Activated B cell treated with CpG ODN at 0.5 μM for 24 hours (primary cell): ENCODE data around the gene GBGT1. TPM values are rescaled to one million over a fixed set of nuclear protein-coding genes. Genes with fewer than 3 reads are reported as not detected.

ENCODE experiments used
- ATAC-seq: fragments of 200-7000 bp; cut with Tn5 transposase; one replicate; pipeline ENCODE4 v1.10.0; 2021; ENCODE audit warnings: low read depth, mild to moderate bottlenecking, moderate library complexity
- CTCF ChIA-PET: fragments of 350-600 bp; sonication (Branson Sonifier 250); formaldehyde crosslinking; loops from one replicate; lab custom pipeline; 2021; ENCODE audit warnings: antibody characterized with exemption; lab: Charles Lee
- POLR2A ChIA-PET: fragments of 350-600 bp; sonication (Branson Sonifier 250); formaldehyde crosslinking; loops from one replicate; lab custom pipeline; 2021; ENCODE audit warnings: antibody characterized with exemption; lab: Charles Lee
- DNase-seq: peaks from one replicate; pipeline ENCODE4 v3.0.0; 2022
- H3K27ac Mint-ChIP-seq: one replicate; pipeline ENCODE4 v1.8.0; 2020; ENCODE audit warnings: mixed read lengths
- H3K27me3 Mint-ChIP-seq: one replicate; pipeline ENCODE4 v1.8.0; 2021; ENCODE audit warnings: mixed read lengths
- H3K36me3 Mint-ChIP-seq: one replicate; pipeline ENCODE4 v1.8.0; 2021; ENCODE audit warnings: low read depth, mixed read lengths
- H3K4me1 Mint-ChIP-seq: one replicate; pipeline ENCODE4 v1.8.0; 2021; ENCODE audit warnings: mixed read lengths
- H3K4me3 Mint-ChIP-seq: one replicate; pipeline ENCODE4 v1.8.0; 2020; ENCODE audit warnings: mild to moderate bottlenecking, mixed read lengths
- H3K9me3 Mint-ChIP-seq: one replicate; pipeline ENCODE4 v1.8.0; 2020; ENCODE audit warnings: mixed read lengths
- intact Hi-C: fragments of 100-400 bp; cut with micrococcal nuclease; formaldehyde crosslinking; loops from one replicate; pipeline ENCODE4 v1.15.1; 2024
- total RNA-seq: library from RNA; stranded (reverse); gene quantifications from 2 replicates; pipeline ENCODE4 v1.2.3, GENCODE V29; 2022
- TF ChIP-seq, protein P1 (sequence below): fragments of 200-600 bp; IDR thresholded peaks from one replicate; pipeline ENCODE4 v1.8.0; 2022; ENCODE audit warnings: antibody characterized with exemption, mild to moderate bottlenecking

Gene GBGT1
- total RNA-seq, 1 donor from 2014 or later, result 49.5 TPM

DNA sequence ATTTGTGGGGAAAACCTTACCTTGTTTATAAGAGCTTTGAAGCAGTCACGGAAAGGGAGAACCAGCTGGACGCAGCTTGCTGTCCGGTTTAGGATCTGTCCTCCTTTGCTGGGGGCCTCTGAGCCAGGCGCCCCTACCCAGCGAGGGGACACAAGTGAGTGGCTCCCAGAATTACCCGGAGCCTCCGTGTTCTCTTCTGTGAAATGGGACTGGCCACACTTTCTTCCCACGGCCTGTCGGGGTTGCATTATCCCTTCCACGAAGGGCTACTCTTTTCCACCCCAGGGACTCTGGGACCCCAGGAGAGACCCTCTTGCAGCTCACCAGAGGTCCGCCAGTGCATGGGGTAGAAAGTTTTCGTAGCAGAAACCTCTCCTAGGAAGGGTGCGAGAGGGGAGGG, 477 bp upstream of the GBGT1 start:
- POLR2A ChIA-PET, result interaction anchor here (0.7 kb wide), 1 partner anchor 172 kb away, joined by 3 read pairs; the partner anchor contains the start of gene SURF6
- H3K27ac Mint-ChIP-seq, result peak overlapping the region; percentile 41

DNA sequence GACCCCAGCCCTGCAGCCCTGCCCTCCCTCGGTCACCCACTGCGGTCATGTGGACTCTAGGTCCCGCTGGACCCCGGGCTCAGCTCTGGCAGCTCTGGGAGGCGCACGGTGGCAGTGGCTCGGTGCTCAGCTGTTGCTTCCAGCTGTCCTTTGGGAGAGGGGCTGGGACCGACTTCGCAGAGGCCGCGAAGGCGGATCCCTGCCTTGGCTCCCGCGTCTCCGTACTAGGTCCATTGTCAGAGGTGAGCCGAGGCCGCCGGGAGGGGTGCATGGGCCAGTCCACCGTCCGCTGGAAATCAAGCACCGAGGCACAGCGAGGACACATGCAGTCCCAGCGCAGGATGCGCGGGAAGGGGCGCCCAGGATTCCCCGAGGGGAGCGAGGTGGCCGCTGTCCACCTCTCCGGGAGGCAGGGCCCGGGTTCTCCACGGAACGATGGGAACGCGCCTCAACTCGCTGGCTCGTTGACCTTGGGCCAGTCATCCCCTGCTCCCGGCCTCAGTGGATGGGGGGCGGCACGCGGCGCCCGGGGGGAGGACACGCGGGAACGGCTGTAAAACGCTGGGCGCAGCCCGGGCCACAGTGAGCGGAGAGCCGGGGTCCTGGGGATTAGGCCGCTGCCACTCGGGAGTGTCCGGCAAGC, 732 bp downstream of the GBGT1 start:
- DNase-seq, result no peak
- POLR2A ChIA-PET, result no interaction called here
- Mint-ChIP-seq H3K36me3 (peaks cover 18% of the 10 kb centered on the region), H3K4me1 (peaks cover 26% of the 10 kb centered on the region), H3K27me3 (no peaks in the 10 kb centered on the region), H3K27ac (peak overlapping the region; percentile 30), H3K9me3 (no peaks in the 10 kb centered on the region), H3K4me3 (peak overlapping the region; percentile 90)
- CTCF ChIA-PET, result no interaction called here
- TF ChIP-seq, protein P1, sequence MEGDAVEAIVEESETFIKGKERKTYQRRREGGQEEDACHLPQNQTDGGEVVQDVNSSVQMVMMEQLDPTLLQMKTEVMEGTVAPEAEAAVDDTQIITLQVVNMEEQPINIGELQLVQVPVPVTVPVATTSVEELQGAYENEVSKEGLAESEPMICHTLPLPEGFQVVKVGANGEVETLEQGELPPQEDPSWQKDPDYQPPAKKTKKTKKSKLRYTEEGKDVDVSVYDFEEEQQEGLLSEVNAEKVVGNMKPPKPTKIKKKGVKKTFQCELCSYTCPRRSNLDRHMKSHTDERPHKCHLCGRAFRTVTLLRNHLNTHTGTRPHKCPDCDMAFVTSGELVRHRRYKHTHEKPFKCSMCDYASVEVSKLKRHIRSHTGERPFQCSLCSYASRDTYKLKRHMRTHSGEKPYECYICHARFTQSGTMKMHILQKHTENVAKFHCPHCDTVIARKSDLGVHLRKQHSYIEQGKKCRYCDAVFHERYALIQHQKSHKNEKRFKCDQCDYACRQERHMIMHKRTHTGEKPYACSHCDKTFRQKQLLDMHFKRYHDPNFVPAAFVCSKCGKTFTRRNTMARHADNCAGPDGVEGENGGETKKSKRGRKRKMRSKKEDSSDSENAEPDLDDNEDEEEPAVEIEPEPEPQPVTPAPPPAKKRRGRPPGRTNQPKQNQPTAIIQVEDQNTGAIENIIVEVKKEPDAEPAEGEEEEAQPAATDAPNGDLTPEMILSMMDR, result no peak
- intact Hi-C loops, result no loop called here
- ATAC-seq, result no peak

More for the DNA sequence above, 477 bp upstream of the GBGT1 start:
- Mint-ChIP-seq H3K9me3 (no peaks in the 10 kb centered on the region), H3K4me3 (peak overlapping the region; percentile 90), H3K36me3 (peaks cover 14% of the 10 kb centered on the region), H3K4me1 (peaks cover 26% of the 10 kb centered on the region), H3K27me3 (peaks cover 3% of the 10 kb centered on the region)
- intact Hi-C loops, result no loop called here
- DNase-seq, result no peak
- CTCF ChIA-PET, result interaction anchor here (1.0 kb wide), 1 partner anchor 20 kb away, joined by 3 read pairs; no protein-coding TSS in a partner anchor
- TF ChIP-seq, protein P1, result no peak
- ATAC-seq, result no peak

DNA sequence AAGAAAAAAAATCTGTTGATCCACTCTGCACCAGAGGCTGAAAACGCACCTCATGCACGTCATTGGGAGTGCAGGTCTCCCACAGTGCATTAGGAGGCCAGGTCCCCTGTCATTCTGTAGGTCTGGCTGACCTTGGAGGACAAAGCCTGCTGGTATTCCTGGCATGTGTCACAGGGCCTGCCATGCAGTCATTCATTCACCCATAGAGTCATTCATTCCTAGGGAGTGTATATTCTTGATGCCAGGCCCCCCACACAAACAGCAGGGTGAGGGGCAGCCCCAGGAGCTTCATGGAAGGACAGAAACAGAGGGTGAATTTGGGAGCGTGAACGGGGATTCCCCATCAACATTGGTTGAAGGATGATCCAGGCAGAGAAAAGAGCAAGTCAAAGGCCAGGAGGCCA, 2.2 kb downstream of the GBGT1 start:
- TF ChIP-seq, protein P1, result no peak
- H3K4me1 Mint-ChIP-seq, result peaks cover 26% of the 10 kb centered on the region
- no peak for ATAC-seq
- no peaks in the 10 kb centered on the region for H3K27me3 Mint-ChIP-seq
- DNase-seq, result no peak
- H3K27ac Mint-ChIP-seq, result no peak overlapping the region
- peaks cover 25% of the 10 kb centered on the region for H3K36me3 Mint-ChIP-seq
- peak overlapping the region; percentile 66 for H3K4me3 Mint-ChIP-seq
- H3K9me3 Mint-ChIP-seq, result no peaks in the 10 kb centered on the region
- intact Hi-C loops, result loop anchor here (1.0 kb wide), 1 partner anchor 12 kb away; no protein-coding TSS in a partner anchor
- ChIA-PET POLR2A (no interaction called here), CTCF (no interaction called here)

DNA sequence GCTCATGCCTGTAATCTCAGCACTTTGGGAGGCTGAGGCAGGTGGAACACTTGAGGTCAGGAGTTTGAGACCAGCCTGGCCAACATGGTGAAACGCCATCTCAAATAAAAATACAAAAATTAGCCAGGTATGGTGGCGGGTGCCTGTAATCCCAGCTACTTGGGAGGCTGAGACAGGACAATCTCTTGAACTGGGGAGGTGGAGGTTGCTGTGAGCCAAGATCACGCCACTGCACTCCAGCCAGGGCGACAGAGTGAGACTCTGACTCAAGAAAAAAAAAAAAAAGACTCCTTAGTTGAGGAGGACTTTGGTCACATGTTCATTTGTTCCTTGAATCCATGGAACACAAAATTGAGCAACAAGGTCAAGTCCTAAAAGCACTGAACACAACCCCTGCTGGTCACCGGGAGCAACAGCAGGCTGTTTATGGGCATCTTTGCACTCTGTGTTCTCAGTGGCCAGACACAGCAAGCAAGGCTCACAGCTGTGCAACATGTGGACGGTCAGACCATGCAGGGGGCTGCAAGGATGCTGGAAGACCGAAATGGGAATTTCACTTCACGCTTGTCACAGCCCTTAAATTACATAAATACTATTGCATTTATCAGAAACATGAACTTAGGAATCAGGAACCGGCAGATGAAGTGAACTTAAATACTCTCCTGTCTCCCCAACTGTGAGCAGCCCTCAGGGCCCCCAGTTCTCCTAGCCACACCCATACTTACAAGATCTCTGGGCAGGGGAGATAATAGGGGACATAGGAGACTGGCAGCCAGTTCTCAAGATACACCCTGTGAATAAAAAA, 2.8 kb downstream of the GBGT1 start:
- no peaks in the 10 kb centered on the region for H3K27me3 Mint-ChIP-seq
- peaks cover 27% of the 10 kb centered on the region for H3K36me3 Mint-ChIP-seq
- H3K4me3 Mint-ChIP-seq, result peak overlapping the region; percentile 41
- TF ChIP-seq, protein P1, result peak; percentile 54
- peaks cover 26% of the 10 kb centered on the region for H3K4me1 Mint-ChIP-seq
- ChIA-PET POLR2A (no interaction called here), CTCF (interaction anchor here (0.7 to 1.8 kb wide), 2 partner anchors 17 to 518 kb away, joined by 3 to 5 read pairs; no protein-coding TSS in a partner anchor)
- peak overlapping the region; percentile 46 for H3K27ac Mint-ChIP-seq
- ATAC-seq (peak; percentile 64), DNase-seq (no peak)
- intact Hi-C loops, result loop anchor here (1.0 kb wide), 1 partner anchor 12 kb away; no protein-coding TSS in a partner anchor
- H3K9me3 Mint-ChIP-seq, result no peaks in the 10 kb centered on the region

DNA sequence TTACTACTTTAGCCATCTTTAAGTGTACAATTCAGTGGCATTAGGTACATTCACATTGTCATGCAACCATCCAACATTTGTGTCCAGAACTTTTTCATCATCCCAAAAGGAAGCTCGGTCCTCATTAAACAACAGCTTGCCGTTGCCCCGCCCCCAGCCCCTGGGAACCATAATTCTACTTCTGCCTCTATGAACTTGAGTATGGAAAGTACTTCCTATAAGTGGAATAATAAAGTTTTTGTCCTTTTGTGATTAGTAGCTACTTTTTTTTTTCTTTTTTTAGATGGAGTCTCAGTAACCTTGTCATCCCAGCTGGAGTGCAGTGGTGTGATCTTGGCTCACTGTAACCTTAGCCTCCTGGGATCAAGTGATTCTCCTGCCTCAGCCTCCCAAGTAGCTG, 5.0 kb downstream of the GBGT1 start:
- Mint-ChIP-seq H3K27ac (no peak overlapping the region), H3K4me1 (peaks cover 23% of the 10 kb centered on the region), H3K27me3 (no peaks in the 10 kb centered on the region), H3K4me3 (no peak overlapping the region), H3K9me3 (no peaks in the 10 kb centered on the region), H3K36me3 (peaks cover 34% of the 10 kb centered on the region)
- no peak for ATAC-seq
- intact Hi-C loops, result no loop called here
- DNase-seq, result no peak
- CTCF ChIA-PET, result interaction anchor here (0.7 to 1.4 kb wide), 2 partner anchors 9 to 12 kb away, joined by 3 to 5 read pairs; no protein-coding TSS in a partner anchor
- TF ChIP-seq, protein P1, result no peak
- POLR2A ChIA-PET, result interaction anchor here (1.2 kb wide), 1 partner anchor 10 kb away, joined by 6 read pairs; no protein-coding TSS in a partner anchor
